Activated T-cell treated with anti-CD3 and anti-CD28 coated beads, Interleukin-2, amount 50 U/mL, for 72 hours (primary cell): ENCODE data around the gene ACAP3. TPM values are rescaled to one million over a fixed set of nuclear protein-coding genes. Genes with fewer than 3 reads are reported as not detected.

ENCODE experiments used
- ATAC-seq, 2 donors: fragments of 150-1000 bp; cut with Tn5 transposase; replicated peaks in 1 of 2; 2 replicates each; pipeline ENCODE4 v1.10.0; 2021; ENCODE audit warnings: moderate library complexity in 2 of 2, mild to moderate bottlenecking in 1 of 2
- DNase-seq, 2 donors: peaks; one replicate each; pipeline ENCODE4 v3.0.0; 2021 to 2022; ENCODE audit warnings: mixed read lengths in 1 of 2
- H3K27ac Mint-ChIP-seq: one replicate; pipeline ENCODE4 v1.8.0; 2022; ENCODE audit warnings: mild to moderate bottlenecking, moderate library complexity, mixed read lengths
- H3K27me3 Mint-ChIP-seq: one replicate; pipeline ENCODE4 v1.8.0; 2022; ENCODE audit warnings: low read depth, mixed read lengths
- H3K36me3 Mint-ChIP-seq, 2 donors: one replicate each; pipeline ENCODE4 v1.8.0; 2022; ENCODE audit warnings: mixed read lengths in 2 of 2, mild to moderate bottlenecking in 1 of 2; ENCODE audit not compliant: insufficient read depth in 2 of 2
- H3K4me1 Mint-ChIP-seq: one replicate; pipeline ENCODE4 v1.8.0; 2022; ENCODE audit warnings: low read depth, mixed read lengths
- H3K4me3 Mint-ChIP-seq, 2 donors: one replicate each; pipeline ENCODE4 v1.8.0; 2022; ENCODE audit warnings: mild to moderate bottlenecking in 2 of 2, mixed read lengths in 2 of 2, moderate library complexity in 2 of 2
- H3K9me3 Mint-ChIP-seq, 2 donors: one replicate each; pipeline ENCODE4 v1.8.0; 2022; ENCODE audit warnings: mixed read lengths in 2 of 2
- total RNA-seq, 2 donors: library from RNA; stranded (reverse); gene quantifications; one replicate each; pipeline ENCODE4 v1.2.3, GENCODE V29; 2022

ACAP3 gene
- total RNA-seq, 2 donors from 2014 or later: 28.6 to 37.9 TPM

DNA sequence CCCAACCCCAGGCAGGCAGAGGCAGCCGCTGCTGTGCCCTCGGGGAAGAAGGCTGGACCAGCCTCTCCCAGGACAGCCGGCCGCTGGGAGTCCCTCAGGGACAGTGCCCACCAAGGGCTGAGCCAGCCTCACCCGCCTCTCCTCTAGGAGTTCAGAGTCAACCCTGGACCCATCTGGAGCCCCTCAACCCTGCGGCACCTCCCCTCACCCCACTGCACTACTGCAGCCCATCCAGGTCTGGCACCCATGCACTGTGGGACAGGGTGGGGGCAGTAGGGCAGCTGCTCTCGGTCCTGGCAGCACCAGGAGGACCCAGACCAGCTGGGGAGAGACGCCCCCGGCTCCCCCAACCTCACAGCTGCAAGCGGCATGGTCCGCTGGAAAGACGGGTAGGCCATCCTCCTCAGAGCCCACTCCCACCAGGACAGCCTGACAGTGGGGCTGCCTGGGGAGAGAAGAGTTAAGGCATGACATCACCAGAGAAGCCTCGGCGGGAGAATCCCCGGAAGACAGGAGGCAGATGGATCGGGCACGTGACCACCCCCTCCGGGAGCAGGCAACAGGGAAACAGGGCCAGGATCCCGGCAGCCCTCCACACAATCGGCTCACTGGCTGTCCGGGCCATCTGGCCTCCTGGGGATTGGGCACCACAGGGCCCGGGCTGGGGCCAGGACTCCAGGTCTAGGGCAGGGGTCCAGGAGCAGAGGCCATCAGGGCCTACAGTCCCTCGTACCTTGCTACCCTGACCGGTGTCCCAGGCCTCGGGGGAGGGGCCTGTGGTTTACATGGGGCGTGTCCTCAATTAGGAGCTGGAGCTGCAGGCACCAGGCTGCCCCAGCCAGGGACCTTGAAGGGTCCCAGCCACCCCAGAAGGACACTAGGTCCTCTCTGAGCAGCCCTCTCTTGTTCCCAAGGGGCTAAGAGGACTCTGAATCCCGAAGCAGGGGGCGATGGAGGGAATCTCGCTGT is 3.1 kb downstream of the ACAP3 start:
- H3K36me3 Mint-ChIP-seq: no peaks in the 10 kb centered on the region
- DNase-seq: no peak
- ATAC-seq: no peak
- H3K4me1 Mint-ChIP-seq: peaks cover 16% of the 10 kb centered on the region
- H3K4me3 Mint-ChIP-seq: peak overlapping the region; percentile 87 to 92
- peak overlapping the region; percentile 15 for H3K27ac Mint-ChIP-seq
- no peaks in the 10 kb centered on the region for H3K27me3 Mint-ChIP-seq
- no peaks in the 10 kb centered on the region for H3K9me3 Mint-ChIP-seq

DNA sequence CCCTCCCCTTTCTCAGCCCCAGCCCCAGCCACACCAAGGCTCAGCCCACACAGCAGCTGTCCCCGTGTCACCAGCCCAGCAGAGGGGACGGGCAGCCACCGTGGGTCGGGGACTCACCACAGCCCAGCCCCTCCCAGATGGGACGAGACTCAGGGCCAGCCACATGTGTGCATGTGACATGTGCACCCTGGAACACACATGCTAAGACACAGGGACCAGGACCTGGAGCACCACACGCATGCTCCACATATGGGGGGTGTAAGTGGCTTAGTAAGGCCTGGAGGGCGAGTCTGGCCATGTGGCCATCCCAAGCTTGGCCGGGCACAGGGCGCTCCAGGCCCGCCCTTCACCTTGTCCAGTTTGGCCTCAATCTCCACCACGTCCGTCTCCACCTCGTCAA is 4.0 kb downstream of the ACAP3 start:
- no peak overlapping the region for H3K27ac Mint-ChIP-seq
- no peak for DNase-seq
- H3K36me3 Mint-ChIP-seq: no peaks in the 10 kb centered on the region
- H3K4me3 Mint-ChIP-seq: no peak overlapping the region
- no peaks in the 10 kb centered on the region for H3K9me3 Mint-ChIP-seq
- ATAC-seq: no peak
- no peaks in the 10 kb centered on the region for H3K27me3 Mint-ChIP-seq
- peaks cover 16% of the 10 kb centered on the region for H3K4me1 Mint-ChIP-seq

DNA sequence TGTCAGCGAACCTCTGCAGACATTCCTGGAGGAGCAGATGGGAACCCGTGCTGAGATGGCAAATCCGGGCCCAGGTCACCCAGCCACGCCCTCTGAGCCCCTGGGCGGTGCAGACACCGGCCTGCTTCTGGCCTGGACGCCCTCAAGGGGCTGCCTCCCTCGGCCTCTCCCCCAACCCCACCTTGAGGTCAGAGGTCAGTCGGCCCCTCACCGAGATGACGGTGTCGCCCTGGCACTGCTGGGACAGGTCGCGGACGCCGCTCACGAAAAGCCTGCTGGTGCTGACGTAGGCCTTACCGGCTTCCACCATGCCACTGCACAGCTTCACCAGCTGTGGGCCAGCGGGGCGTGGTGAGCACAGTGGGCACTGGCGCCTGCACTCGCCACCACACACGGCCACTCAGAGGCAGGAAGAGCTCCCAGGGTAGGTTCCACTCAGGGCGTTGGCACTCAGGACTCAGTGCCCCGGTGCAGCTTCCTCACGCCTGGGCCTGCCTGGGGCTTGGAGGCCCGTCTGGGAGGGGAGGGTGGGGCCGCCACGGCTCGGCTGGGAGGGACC is 4.7 kb downstream of the ACAP3 start:
- H3K4me1 Mint-ChIP-seq: peaks cover 16% of the 10 kb centered on the region
- no peaks in the 10 kb centered on the region for H3K27me3 Mint-ChIP-seq
- H3K36me3 Mint-ChIP-seq: no peaks in the 10 kb centered on the region
- H3K9me3 Mint-ChIP-seq: no peaks in the 10 kb centered on the region
- no peak overlapping the region for H3K4me3 Mint-ChIP-seq
- ATAC-seq (no peak), DNase-seq (no peak)
- H3K27ac Mint-ChIP-seq: no peak overlapping the region

DNA sequence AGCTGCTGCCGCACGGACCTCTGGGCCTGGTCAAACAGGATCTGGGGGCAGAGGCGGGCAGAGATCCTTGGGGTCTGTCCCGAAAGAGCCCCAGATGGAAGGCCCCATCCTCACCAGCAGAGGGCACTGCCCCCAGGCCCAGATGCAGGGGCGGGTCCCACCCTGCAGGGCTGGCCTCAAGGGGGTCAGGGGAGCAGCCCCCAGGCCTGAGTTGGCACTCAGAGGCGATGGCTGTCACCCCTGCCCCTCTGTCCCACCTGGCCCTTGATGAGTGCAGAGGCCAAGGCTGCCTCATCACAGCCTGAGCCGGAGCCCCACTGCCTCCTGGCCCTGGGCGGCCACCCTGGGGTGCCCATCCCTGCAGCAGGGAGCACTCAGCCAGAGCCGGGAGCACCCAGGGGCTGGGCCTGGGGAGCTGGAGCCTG is 5.7 kb downstream of the ACAP3 start:
- H3K27ac Mint-ChIP-seq: no peak overlapping the region
- H3K4me3 Mint-ChIP-seq: no peak overlapping the region
- H3K9me3 Mint-ChIP-seq: no peaks in the 10 kb centered on the region
- DNase-seq (no peak), ATAC-seq (no peak)
- peaks cover 16% of the 10 kb centered on the region for H3K4me1 Mint-ChIP-seq
- no peaks in the 10 kb centered on the region for H3K36me3 Mint-ChIP-seq
- no peaks in the 10 kb centered on the region for H3K27me3 Mint-ChIP-seq

DNA sequence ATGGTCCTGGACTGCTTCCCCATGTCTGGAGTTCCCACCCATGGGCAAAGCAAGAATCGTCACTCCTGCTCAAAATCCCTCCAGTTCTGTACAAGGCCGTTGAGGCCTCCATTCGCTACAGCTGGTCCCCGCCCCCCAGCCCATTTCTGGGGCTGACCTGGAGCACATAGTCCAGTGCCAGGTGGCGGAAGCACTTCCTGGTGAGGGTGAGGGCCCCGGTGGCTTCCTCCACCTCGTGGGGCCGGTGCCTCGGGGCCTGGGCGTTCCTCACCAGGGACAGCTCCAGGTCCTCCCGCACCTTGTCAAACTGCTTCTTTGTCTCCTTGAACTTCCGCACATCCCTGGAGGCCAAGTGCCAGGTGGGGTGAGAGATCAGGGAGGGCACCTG is 7.4 kb downstream of the ACAP3 start:
- H3K4me3 Mint-ChIP-seq: no peak overlapping the region
- no peaks in the 10 kb centered on the region for H3K36me3 Mint-ChIP-seq
- H3K4me1 Mint-ChIP-seq: no peaks in the 10 kb centered on the region
- no peaks in the 10 kb centered on the region for H3K27me3 Mint-ChIP-seq
- DNase-seq (no peak), ATAC-seq (no peak)
- no peaks in the 10 kb centered on the region for H3K9me3 Mint-ChIP-seq
- no peak overlapping the region for H3K27ac Mint-ChIP-seq

DNA sequence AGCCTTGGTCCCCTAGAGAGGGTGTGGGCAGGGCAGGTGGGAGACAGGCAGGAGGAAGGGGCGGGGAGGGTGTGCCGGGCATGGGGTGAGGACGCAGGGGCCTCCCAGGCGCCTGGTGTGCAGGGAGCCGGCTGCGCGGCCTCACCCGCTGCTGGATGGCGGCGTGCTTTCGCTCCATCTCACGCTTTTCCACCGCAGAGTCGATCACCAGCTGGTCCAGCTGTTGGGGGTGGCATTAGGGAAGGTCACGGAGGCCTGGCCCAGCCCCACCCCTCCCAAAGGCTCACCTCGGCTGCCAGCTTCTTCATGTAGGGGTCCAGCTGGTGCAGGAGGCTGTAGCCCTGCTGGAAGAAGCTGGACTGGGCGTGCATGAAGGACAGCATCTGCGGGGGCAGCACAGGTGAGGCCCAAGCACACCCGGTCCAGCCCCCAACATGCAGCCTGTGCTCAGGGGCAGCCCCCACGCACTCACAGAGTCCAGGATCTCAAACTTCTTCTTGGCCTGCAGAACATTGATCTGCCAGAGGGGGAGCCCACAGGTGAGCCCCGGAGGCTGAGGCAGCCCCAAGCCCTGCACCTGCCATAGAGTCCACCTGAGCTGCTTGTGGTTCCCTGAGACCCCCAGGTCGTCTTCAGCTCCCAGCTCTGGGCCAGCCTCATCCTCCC is 7.9 kb downstream of the ACAP3 start:
- DNase-seq (peak in 1 of 2 donors; percentile 42), ATAC-seq (peak; percentile 57 to 60)
- Mint-ChIP-seq H3K27me3 (no peaks in the 10 kb centered on the region), H3K4me1 (no peaks in the 10 kb centered on the region), H3K4me3 (no peak overlapping the region), H3K36me3 (no peaks in the 10 kb centered on the region), H3K9me3 (no peaks in the 10 kb centered on the region), H3K27ac (no peak overlapping the region)

DNA sequence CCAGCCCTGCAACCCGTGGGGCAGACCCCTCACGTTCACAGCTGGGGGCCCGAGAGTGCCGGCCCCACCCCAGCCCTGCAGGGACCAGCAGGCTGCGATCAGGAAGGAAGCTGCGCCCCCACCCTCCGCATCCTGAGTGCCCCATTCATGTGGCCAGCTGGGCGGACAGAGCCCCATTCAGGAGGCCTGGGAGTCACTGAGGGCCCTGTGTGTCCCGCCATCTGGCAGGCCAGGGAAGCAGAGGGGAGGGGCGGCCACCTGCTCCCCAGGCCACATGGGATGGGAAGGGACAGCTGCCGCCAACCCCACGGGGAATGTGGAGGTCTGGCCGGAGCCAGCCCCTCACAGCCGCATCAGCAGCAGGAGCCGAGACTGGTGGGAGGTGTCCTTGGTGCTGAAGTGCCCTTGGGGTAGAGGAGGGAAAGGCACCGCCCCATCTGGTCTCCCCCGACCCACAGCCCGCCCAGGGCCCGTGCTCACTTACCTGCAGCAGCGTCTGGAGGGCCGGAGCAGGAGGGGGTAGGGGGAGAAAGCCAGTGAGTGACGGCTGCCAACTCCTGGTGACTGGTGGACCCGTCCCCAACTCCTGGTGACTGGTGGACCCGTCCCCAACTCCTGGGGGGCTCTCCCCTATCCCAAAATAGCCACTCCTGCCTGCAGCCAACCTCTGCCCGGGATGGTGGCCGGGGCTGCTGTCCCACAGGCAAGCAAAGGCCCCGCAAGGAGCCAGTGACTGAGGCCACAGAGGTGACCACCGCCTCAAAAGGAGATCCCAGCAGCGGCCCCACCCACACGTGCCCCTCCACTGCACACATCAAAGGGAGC is 8.7 kb downstream of the ACAP3 start:
- Mint-ChIP-seq H3K4me1 (no peaks in the 10 kb centered on the region), H3K27ac (no peak overlapping the region), H3K36me3 (no peaks in the 10 kb centered on the region), H3K9me3 (no peaks in the 10 kb centered on the region), H3K27me3 (no peaks in the 10 kb centered on the region), H3K4me3 (no peak overlapping the region)
- DNase-seq (no peak), ATAC-seq (no peak)

GRCh38 chr1:1297802-1298424 is 9.8 kb downstream of the ACAP3 start:
- ATAC-seq (no peak), DNase-seq (no peak)
- Mint-ChIP-seq H3K27ac (no peak overlapping the region), H3K4me1 (no peaks in the 10 kb centered on the region), H3K27me3 (no peaks in the 10 kb centered on the region), H3K9me3 (no peaks in the 10 kb centered on the region), H3K4me3 (no peak overlapping the region), H3K36me3 (peaks cover 0 to 1% of the 10 kb centered on the region in 2 donors)

GRCh38 chr1:1296070-1297061 is 11.4 kb downstream of the ACAP3 start:
- Mint-ChIP-seq H3K4me1 (peaks cover 4% of the 10 kb centered on the region), H3K27me3 (no peaks in the 10 kb centered on the region), H3K4me3 (no peak overlapping the region), H3K9me3 (no peaks in the 10 kb centered on the region), H3K27ac (no peak overlapping the region), H3K36me3 (peaks cover 0 to 1% of the 10 kb centered on the region in 2 donors)
- DNase-seq (no peak), ATAC-seq (no peak)

- peaks cover 4% of the 10 kb centered on the region for H3K4me1 Mint-ChIP-seq
- no peaks in the 10 kb centered on the region for H3K9me3 Mint-ChIP-seq
- ATAC-seq: no peak
- DNase-seq: no peak
- peaks cover 0 to 1% of the 10 kb centered on the region in 2 donors for H3K36me3 Mint-ChIP-seq
- H3K4me3 Mint-ChIP-seq: no peak overlapping the region
- no peak overlapping the region for H3K27ac Mint-ChIP-seq
- no peaks in the 10 kb centered on the region for H3K27me3 Mint-ChIP-seq
Observed at GRCh38 chr1:1295154-1295923, 12.4 kb downstream of the ACAP3 start.

DNA sequence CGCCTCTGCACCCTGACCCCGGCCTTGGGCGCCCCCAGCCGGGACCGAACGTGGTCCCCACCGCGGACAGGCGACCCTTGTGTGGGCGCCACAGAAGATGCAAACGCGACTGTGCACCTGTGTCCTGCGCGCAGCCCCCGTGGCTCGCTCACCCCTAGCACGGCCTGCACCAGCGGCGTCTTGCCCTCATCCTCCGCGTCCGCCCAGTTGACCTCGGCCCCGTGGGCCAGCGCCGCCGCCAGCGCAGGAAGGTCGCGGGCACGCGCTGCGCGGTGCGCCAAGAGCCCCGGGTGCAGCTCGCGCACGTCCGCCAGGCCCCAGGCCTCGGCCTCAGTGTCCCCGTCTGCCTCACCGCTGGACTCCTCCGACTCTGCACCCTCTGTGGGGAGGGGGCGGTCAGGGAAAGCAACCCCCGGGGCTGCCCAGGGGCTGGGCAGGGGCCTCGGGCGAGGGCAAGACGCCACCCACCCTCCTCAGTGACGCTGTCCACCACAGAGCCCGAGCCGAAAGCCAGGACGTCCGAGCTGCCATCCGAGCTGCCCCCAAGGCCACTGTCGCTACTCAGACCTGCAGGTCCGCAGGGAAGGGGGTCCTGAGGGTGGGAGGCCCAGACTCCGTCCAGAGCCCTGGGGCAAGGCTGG is 13.4 kb downstream of the ACAP3 start:
- no peaks in the 10 kb centered on the region for H3K9me3 Mint-ChIP-seq
- H3K27me3 Mint-ChIP-seq: no peaks in the 10 kb centered on the region
- ATAC-seq: no peak
- H3K27ac Mint-ChIP-seq: no peak overlapping the region
- no peak overlapping the region for H3K4me3 Mint-ChIP-seq
- DNase-seq: no peak
- peaks cover 0 to 1% of the 10 kb centered on the region in 2 donors for H3K36me3 Mint-ChIP-seq
- peaks cover 4% of the 10 kb centered on the region for H3K4me1 Mint-ChIP-seq
